NCI-H1417 treated with DMSO at 0.1 percent for 48 hours (cell line): Measurements from ENCODE around the gene KCNB1.

Experiments
- DNase-seq: peaks from one replicate; lab custom pipeline; 2025; lab: John Stamatoyannopoulos, UW

The KCNB1 gene

DNA sequence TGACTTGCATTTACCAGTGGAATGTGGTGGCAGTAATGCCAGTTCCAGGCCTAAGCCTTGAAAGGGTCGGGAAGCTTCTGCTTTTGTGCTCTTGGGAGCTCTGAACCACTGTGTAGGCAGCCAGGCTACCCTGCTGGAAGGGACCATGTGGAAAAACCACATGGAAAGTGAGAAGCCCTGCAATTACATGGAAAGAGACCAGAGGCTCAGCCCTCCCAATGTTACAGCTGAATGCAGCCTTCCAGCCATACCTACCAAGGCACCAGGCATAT lies 14.9 kb upstream of the KCNB1 start:
- no peak for DNase-seq

DNA sequence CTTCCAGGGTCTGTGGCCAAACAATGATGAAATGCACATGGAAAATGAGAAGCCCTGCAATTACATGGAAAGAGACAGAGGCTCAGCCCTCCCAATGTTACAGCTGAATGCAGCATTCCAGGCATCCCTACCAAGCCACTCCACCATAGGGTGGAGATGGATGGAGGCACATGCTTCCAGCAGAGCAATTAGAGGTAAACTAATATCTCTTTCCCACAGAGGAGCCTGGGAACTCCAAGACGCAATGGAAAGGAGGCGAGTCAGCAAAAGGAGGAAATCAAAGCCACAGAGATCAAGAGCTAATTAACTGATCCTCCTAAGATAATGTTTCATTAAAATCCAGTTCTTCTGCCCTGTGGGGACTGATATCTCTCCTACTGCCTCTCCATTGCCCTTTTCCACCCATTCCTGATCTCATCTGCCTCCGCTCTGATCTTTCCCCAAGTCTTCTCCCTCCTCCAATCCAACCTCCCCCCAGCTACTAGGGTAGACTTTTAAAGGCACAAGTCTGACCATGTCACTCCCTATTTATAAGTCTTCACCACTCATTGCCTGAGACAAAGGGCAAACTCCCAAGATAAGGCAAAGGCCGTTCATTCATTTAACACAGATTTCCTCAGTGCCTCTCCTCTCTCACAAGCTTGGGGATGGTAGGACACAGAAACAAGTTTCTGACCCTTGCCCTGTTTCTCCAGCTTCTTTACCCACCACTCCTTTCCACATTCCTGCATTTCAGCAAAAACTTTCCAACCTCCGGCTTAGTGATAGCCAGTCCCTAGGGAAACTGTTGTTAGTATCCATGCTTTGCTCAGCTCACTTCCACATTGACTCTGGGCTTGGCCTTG lies 14.3 kb upstream of the KCNB1 start:
- no peak for DNase-seq

DNA sequence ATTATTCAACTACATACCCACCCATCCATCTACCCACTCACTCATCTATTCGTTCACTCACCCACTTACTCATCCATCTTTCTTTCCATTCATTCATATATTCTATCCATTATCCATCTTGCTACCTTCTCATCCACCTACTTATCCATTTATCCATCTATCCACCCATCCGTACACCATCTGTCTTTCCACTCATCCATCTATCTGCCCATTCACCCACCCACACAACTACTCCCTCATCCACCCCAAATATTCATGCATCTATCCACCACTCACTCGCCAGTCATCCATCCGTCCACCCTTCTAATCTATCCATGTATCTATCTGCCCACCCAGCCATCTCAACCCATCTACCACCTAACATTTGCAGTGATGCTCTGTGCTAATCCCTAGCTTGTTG lies 13.6 kb upstream of the KCNB1 start:
- no peak for DNase-seq

DNA sequence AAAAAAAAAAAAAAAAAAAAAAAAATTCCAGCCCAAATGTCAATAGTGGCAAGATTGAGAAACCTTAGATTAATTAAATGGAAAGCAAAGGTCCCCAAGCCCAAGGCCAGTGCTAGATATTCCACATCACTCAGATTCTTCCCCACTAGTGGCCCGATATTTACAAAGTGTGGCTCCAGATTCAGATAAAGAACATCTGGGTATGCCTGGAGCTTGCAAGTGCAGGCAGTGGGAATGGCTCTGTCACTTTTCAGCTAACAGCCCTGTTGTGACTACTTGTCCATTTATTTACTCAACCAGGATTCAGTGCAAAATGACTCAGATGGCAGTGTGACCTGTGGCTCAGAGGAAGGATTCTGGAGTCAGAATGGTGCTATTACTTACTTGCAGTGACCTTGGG lies 8.2 kb upstream of the KCNB1 start:
- DNase-seq, result no peak

DNA sequence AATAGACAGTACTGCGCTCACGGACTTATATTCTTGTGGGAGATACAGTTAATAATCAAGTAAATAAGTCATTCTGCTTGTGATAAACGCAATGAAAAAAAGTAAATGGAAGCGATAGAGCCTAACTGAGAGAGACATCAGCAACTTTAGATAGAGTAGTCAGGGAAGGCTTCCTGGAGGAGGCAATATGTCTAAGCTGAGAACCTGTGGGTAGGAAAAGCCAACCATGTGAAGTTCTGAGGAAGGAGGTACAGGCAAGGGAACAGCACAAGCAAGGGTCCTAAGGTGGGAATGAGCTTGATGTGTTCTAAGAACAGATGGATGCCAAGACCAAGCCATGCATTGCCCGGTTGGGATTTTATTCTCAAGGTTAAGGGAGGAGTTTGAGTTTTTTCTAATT lies 7.2 kb upstream of the KCNB1 start:
- DNase-seq, result no peak

DNA sequence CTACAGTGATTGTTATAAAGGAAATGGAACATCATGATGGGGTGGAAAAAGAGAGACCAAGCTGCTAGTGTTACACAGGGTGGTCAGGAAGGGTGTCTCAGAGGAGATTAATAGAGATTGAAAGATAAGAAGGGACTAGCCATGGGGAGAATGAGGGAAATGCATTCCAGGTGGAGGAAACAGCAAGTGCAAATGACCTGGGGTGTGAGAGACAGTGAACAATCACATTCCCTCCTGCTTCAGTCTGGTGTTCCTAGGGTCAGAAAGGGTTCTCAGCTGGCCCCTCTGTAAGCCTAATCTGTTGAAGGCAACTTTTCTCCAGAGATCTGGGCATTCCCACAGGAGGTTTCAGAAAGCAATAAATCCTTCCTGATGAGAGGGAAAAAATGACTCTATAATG lies 3.6 kb upstream of the KCNB1 start:
- DNase-seq, result no peak

DNA sequence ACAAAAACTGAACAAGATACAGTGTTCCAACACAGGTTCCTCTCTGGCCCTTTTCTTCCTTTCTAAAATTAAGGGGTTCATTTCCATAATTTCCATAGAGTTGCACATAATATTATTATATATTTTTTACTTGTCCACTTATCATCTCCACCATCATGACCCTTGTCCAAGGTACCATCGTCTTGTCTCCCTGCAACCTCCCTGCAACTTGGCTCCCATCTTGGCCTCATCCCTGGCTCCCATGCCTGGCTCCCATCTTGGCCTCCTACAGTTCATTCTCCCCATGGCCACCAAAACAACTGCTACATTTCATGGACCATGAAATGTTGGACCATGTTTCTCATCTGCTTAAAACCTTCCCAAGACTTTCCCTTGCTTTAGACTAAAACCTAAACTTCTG lies 3.1 kb upstream of the KCNB1 start:
- DNase-seq, result no peak

DNA sequence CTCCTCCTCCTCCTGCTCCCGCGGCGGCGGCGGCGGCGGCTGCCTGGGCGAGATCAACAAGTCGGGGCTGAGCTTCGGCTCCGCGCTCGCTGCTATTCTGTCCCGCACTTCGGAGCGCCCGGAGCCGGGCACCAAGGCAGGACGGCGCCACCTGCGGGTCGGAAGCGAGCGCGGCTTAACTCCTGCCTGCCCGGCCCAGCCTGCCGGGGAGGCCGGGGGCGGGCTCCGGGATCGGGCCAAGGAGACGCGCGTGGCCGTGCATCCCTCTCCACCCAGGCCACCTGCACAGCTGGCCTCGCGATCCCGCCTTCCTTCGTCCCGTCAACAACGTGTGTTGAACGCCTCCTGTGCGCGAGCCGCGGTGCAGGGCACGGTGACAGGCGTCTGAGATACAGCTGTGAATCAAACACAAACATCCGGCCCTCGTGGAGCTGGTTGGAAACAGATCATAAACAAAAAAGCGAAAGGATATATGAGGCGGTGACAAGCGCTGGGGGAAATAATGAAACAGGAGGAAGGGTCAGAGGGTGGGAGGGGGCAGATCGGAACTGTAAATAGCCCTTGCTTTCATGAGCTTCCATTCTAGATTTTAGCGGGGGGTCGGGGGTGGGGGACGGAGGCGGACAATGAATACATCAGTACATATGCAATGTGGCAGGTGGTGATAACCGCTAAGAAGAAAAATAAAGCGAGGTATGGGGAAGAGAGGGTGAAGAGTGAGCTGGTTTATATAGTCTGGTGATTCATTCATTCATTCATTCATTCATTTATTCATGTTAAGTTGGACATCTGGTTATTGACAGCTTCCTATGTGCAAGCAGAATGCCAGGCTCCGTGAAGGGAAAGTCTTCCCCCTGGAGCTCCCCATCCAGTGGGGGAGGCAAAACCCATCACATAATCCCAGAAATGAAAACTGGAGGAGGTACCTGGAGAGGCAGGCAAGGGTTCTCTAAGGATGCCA lies 2.0 kb upstream of the KCNB1 start:
- DNase-seq, result peak; percentile 55

DNA sequence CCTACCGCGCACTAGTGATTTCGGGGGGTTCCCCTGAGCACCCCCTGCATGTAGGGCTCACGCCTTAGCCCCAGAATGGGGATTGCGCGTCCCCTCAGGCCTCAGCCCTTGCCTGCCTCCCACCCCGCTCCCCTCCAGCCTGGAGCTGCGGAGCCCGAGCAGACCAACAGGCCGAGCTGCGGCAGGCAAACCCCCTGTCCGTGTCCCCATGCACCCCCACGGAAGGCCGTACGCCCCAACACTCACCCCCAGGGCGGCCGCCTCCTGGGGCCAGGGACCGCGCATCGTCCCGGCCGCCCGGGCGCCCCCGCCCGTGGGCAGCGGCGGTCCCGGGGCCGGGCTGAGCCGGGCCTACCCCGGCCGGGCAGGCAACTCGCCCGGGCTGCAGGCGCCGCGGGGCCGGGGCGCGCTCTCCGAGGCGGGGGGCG lies 1.2 kb upstream of the KCNB1 start:
- DNase-seq, result no peak

DNA sequence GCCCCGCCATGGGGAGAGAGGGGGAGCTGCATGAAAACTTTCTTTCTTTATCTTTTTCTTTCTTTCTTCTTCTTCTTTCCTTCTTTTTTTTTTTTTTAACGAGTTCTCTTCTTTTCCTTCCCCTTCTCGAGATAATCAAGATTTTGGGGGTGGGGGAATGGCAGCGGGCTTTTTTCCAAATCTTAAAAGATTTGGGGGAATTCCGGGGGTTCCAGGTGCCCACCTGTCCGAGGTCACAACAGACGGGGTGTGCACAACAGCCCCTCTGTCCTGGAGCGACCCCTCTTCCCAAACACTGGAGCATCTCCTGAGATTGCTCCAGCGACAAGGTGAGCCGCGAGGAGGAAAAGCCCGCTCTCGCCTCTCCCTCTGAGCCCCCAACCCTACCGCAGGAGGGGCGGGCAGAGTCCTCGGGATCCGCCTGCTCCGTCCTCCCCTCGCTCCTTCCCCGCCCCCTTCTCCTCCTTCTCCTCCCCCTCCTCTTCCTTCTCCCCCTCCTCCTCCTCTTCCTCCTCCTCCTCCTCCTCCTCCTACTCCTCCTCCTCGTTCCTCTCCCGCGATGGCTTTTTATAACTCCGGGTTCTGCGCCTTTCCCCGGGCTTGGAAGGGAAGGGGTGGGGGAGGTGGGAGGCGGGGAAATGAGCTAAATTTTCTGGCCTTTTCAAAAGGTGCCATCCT lies 689 bp upstream of the KCNB1 start:
- no peak for DNase-seq

DNA sequence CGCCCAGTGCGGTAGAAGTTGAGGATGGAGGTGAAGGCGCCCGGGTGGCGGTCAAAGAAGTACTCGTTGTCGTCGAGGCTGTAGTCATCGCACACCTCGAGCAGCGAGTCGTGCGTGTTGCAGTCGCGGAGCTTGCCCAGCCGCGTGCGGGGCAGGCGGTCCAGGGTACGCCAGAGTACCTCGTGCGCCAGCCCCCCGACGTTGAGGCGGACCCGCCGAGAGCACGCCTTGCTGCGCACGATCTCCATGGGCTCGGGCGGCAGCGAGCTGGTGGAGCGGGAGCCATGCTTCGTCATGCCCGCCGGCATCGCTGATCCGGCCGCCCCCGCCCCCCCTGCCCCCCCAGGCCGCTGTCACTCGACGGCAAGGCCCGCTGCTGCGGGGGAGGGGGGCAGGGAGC lies 295 bp downstream of the KCNB1 start:
- no peak for DNase-seq

DNA sequence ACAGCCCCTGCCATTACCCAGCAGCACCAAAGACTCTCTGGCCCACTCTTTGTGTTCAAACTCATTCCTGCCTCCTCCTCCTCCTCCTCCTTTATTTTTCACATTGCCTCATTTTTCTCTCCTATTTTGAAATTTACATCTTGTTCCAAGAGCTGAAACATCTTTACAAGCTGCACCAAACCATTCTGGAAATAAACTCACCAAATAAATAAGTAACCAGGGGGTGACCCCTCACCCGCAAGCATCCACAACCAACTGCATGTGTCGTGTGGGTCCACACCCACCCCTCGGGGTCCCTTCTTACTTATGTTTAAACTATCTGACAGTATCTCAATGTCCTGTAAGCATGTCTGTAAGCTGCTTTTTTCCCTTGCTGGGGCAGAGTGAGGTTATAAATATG lies 1.4 kb downstream of the KCNB1 start:
- no peak for DNase-seq

DNA sequence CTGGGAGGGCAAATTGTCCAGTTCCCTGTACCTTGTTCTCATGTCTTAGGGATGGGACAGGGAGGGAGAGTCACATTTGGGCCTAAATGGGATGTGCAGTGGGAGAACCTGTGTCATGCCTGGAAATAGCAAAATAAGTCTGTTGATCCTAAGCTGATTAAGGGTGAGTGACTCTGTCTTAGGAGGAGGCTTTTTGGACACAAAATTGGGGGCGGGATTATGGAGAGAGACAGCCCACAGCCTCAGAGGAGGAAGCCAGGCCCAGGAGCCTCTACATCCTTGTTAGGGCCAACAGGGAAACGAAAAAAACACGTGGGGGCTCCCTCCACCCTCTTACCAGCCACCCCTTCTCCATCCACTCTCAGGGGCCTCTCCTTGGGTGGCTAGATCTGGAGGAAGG lies 2.2 kb downstream of the KCNB1 start:
- no peak for DNase-seq

DNA sequence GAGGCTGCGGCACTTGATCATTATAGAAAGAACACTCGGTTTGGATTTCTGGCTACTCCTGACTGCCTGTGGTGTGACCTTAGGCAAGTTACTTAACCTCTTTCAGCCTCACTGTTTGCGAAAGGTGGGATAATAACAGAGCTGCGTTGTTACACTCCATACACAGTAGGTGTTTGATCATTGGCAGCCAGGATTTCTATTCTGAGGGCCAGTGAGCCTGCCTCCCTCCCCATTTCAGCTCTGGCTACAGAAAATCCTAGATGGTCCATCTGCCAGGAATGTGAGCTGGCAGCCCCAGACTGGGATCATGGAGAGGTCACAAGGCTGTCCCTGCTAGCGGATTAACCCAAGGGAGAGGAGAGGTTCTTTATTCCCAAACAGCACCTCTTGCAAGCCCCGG lies 2.7 kb downstream of the KCNB1 start:
- DNase-seq, result no peak

DNA sequence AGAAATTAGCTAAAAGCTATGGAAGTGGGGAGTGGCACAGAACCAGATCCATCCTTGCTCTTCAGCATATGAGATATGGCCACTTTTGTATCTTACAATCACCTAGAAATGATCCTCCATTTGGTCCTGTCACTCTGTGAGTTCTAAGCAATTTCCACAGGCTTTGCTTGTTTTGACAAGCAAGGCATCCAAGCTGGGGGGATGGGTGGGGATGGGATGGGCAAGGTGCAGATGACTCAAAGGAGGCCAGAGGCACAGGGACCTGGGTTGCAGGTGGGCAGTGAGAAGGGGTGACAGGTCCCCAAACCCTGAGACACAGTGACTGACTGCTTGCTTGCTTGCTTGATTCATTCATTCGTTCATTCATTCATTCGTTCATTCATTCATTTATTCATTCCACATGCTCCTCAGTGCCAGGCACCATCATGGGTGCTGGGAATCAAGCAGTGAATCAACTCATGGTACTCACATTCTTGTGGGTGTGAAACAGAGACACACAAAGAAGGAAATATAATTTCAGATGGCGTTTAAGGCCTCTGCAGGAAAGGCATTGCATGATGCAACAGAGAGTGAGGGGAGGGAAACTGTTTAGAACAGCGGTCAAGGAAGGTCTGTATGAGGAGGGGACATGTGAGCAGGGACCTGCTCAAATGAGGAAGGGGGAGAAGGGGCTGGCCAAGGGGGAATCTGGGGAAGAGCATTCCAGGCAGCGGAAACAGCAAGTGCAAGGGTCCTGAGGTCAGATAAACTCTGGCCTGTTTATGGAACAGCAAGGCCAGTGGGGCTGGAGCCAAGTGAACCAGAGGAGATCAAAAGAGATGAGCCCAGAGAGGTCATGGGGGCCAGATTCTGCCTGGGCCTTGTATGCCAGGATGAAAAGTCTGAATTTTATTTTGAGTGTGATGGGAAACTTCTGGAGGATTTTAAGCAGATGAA lies 3.4 kb downstream of the KCNB1 start:
- no peak for DNase-seq

DNA sequence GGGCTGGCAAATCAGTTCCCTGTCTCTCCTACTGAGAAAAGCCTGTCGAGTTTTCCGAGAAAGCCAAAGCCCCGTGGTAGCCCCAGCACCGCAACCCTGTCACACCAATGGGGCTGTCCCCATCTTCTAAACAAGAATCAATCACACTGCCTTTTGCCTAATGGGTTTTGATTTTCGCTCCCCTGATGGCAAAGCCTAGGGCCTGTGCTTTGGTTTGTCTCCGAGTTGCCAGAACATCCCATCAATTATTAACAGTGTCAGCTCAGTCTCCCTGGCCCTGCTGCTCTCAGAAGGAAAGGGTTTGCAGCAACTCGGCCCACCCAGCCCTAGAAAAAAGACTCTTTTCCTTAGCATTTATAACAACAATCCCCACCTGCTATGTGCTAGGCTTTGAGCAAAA lies 4.2 kb downstream of the KCNB1 start:
- no peak for DNase-seq

DNA sequence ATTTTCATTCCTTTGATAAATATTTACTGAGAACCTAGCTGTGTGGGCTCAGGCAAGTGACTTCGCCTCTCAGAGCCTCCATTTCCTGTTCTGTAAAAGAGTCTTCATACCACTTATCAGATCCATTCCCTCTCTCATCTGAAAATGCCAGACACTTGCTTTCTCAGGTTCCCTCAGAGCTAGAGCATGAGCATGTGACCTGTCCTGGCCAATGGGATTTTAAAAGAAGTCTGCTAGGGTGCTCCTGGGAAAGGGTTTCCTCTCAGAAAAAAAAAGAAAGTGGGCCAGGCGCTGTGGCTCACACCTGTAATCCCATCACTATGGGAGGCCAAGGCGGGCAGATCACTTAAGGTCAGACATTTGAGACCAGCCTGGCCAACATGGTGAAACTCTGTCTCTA lies 5.3 kb downstream of the KCNB1 start:
- no peak for DNase-seq

DNA sequence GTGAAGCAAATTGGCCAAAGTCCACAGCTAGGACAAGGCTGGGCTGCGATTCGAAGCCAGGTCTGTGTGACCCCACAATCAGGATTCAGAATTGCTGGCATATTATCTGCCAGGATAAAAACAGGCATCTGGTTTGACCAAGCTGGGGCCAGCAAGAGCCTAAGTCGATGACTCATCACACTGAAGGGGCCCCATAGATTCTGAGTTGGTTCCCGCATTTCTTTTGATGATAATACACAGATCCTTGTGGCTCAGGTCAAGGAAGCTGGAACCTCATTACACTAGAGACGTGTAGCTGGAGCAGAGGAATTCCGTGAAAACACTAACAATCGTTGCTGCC lies 6.5 kb downstream of the KCNB1 start:
- DNase-seq, result no peak

DNA sequence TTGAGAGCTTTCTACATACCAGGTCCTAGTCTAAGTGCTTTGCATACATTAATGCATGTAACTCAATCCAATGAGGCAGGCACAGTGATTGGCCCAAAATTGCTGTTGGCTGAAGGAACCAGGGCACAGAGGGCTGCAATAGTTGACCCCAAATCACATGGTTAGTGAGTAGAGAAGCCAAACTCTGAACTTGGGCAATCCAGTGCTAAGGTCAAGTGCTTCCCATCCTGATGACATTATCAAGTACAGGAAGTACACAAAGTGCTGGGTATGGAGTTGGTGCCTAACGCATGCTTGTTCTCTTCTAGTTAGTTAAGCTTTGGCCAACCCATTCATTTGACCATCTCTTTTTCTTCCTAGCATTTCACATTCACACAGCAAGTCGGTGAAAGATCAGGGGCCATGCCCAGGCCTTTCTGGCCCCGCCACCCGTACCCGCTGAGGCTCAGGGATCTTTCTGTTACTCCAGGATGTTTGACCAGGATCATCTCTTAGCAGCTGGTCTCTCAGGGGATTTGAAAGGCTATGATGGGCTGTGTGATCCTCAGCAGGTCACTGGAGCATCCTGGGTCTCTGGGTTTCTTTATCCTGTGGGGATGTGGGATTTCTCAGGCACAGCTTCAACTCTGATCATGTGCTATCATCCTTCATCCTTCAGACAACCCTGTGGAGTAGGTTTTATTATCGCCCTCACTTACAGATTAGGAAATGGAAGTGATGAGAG lies 7.0 kb downstream of the KCNB1 start:
- DNase-seq, result no peak

DNA sequence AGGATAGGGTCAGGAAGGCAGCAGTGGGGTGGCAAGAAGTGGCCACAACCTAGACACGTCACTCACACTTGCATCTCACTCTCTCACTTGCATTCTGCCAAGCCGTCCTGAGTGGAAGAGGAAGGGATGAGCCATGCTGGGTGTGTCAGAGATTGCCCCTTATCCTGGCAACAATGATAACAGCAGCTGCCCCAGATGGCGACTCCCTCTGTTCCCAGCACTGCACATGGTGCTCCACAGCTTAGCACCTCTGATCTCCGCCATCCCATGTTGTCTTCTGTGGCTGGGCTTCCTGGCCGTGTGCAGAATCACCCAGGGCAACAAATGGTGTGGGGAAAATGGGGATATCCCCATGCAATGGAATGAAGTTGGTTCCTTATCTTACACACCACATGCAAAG lies 11.1 kb downstream of the KCNB1 start:
- no peak for DNase-seq

DNA sequence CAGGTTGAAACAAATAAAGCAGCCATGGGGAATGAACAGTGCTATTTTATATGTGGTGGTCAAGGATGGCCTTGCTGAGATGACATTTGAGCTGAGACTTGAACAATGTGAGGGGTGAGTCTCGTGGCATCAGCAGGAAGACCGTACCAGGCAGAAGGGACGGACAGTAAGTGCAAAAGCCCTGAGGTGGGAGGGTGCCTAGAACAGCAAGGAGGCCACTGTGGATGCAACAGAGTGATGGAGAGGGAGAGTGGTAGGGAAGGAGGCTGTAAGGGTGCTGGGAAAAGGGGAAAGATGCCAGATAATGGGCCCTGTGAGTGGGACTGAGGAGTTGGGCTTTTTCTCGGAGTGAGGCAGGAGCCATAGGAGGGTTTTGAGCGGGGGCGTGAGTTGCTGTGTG lies 11.5 kb downstream of the KCNB1 start:
- DNase-seq, result no peak
